SK-N-SH (cell line): ENCODE data around the gene USP22.

Experiments
- CHD2 ChIP-seq: fragments of 150-350 bp; IDR thresholded peaks from 2 replicates; pipeline ENCODE4 v1.6.1; 2018; ENCODE audit warnings: low read length; ENCODE audit not compliant: partially characterized antibody
- GABPA ChIP-seq: IDR thresholded peaks from 2 replicates; pipeline ENCODE4 v1.4.0; 2012; ENCODE audit warnings: low read depth, mild to moderate bottlenecking
- MEF2A ChIP-seq: IDR thresholded peaks from 2 replicates; pipeline ENCODE4 v1.4.0; 2012; ENCODE audit warnings: low read depth, borderline replicate concordance
- NFIC ChIP-seq: IDR thresholded peaks from 2 replicates; pipeline ENCODE4 v1.4.0; 2012; ENCODE audit warnings: borderline replicate concordance
- POLR2AphosphoS5 ChIP-seq: IDR thresholded peaks from 2 replicates; pipeline ENCODE4 v1.6.1; 2012; ENCODE audit warnings: low read depth, low read length
- RCOR1 ChIP-seq: fragments of 150-350 bp; IDR thresholded peaks from 2 replicates; pipeline ENCODE4 v1.6.1; 2017; ENCODE audit warnings: antibody characterized with exemption, low read length
- TF ChIP-seq, protein P1 (sequence below): fragments of 200-600 bp; sonication (generic); IDR thresholded peaks from 2 replicates; pipeline ENCODE4 v1.6.1; 2017; ENCODE audit warnings: antibody characterized with exemption, mild to moderate bottlenecking, moderate library complexity
- TF ChIP-seq, protein P2 (sequence below): IDR thresholded peaks from 2 replicates; pipeline ENCODE4 v1.6.1; 2012; ENCODE audit warnings: mild to moderate bottlenecking, low read depth, low read length, moderate library complexity
- TF ChIP-seq, protein P3 (sequence below): IDR thresholded peaks from 2 replicates; pipeline ENCODE4 v1.4.0; 2012; ENCODE audit warnings: low read depth, borderline replicate concordance
- TF ChIP-seq, protein P4 (sequence below): IDR thresholded peaks from 2 replicates; pipeline ENCODE4 v1.4.0; 2012; ENCODE audit warnings: low read depth, borderline replicate concordance

DNA sequence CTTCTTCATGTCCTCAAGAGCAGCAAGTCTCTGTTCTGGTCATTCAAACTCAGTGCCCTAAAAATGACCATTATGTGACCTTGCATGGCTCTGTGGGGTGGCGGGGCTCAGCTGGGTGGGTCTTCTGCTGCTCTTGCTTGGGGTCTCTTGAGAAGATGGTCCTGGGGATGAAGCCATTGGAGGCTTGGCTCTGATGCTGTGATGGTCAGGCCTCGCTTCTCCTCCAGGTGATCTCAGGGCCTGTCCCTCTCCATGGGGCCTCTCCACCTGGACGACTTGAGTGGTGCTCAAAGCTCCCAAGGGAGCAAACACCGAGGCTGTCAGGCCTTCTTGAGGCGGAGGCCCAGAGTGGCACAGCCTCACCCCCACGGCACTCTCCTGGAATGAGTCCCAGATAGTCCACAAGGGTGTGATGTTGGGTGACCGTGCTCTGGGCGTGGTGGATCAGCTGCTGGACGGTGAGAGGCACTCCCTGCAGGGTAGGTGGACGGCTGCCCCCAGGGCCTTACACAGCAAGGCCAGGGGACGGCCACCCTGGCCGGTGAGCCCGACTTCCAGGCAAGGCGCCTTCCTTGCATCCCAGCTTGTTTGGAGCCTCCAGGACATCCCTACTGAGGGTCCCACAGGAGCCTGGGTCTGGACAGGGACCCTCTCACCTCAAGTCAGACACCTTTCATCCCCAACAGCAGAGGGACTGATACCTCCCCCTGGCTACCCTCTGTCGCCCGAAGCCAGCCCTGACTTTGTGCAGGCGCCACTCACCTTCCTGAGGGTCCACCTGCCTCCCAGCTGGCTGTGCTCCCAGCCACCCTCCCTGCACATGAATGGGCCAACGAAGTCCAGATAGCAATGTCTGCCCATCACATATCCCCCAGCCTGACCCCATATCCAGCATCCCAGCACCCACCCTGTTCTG is 48.7 kb downstream of the USP22 start:
- TF ChIP-seq RCOR1 (no peak), MEF2A (no peak), NFIC (no peak), GABPA (no peak), CHD2 (no peak), POLR2AphosphoS5 (no peak)
- TF ChIP-seq, protein P1, sequence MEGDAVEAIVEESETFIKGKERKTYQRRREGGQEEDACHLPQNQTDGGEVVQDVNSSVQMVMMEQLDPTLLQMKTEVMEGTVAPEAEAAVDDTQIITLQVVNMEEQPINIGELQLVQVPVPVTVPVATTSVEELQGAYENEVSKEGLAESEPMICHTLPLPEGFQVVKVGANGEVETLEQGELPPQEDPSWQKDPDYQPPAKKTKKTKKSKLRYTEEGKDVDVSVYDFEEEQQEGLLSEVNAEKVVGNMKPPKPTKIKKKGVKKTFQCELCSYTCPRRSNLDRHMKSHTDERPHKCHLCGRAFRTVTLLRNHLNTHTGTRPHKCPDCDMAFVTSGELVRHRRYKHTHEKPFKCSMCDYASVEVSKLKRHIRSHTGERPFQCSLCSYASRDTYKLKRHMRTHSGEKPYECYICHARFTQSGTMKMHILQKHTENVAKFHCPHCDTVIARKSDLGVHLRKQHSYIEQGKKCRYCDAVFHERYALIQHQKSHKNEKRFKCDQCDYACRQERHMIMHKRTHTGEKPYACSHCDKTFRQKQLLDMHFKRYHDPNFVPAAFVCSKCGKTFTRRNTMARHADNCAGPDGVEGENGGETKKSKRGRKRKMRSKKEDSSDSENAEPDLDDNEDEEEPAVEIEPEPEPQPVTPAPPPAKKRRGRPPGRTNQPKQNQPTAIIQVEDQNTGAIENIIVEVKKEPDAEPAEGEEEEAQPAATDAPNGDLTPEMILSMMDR = no peak
- TF ChIP-seq, protein P2, sequence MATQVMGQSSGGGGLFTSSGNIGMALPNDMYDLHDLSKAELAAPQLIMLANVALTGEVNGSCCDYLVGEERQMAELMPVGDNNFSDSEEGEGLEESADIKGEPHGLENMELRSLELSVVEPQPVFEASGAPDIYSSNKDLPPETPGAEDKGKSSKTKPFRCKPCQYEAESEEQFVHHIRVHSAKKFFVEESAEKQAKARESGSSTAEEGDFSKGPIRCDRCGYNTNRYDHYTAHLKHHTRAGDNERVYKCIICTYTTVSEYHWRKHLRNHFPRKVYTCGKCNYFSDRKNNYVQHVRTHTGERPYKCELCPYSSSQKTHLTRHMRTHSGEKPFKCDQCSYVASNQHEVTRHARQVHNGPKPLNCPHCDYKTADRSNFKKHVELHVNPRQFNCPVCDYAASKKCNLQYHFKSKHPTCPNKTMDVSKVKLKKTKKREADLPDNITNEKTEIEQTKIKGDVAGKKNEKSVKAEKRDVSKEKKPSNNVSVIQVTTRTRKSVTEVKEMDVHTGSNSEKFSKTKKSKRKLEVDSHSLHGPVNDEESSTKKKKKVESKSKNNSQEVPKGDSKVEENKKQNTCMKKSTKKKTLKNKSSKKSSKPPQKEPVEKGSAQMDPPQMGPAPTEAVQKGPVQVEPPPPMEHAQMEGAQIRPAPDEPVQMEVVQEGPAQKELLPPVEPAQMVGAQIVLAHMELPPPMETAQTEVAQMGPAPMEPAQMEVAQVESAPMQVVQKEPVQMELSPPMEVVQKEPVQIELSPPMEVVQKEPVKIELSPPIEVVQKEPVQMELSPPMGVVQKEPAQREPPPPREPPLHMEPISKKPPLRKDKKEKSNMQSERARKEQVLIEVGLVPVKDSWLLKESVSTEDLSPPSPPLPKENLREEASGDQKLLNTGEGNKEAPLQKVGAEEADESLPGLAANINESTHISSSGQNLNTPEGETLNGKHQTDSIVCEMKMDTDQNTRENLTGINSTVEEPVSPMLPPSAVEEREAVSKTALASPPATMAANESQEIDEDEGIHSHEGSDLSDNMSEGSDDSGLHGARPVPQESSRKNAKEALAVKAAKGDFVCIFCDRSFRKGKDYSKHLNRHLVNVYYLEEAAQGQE = no peak
- TF ChIP-seq, protein P3, sequence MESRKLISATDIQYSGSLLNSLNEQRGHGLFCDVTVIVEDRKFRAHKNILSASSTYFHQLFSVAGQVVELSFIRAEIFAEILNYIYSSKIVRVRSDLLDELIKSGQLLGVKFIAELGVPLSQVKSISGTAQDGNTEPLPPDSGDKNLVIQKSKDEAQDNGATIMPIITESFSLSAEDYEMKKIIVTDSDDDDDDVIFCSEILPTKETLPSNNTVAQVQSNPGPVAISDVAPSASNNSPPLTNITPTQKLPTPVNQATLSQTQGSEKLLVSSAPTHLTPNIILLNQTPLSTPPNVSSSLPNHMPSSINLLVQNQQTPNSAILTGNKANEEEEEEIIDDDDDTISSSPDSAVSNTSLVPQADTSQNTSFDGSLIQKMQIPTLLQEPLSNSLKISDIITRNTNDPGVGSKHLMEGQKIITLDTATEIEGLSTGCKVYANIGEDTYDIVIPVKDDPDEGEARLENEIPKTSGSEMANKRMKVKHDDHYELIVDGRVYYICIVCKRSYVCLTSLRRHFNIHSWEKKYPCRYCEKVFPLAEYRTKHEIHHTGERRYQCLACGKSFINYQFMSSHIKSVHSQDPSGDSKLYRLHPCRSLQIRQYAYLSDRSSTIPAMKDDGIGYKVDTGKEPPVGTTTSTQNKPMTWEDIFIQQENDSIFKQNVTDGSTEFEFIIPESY = no peak
- TF ChIP-seq, protein P4, sequence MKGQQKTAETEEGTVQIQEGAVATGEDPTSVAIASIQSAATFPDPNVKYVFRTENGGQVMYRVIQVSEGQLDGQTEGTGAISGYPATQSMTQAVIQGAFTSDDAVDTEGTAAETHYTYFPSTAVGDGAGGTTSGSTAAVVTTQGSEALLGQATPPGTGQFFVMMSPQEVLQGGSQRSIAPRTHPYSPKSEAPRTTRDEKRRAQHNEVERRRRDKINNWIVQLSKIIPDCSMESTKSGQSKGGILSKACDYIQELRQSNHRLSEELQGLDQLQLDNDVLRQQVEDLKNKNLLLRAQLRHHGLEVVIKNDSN = no peak
